Adrenal gland (tissue), 12 donors: ENCODE data around the gene KCNB1. TPM values are rescaled to one million over a fixed set of nuclear protein-coding genes. Genes with fewer than 3 reads are reported as not detected.

Experiments used
- DNase-seq, 7 donors: peaks; one replicate each; pipeline ENCODE4 v3.0.0-alpha.2; 2019 to 2020
- H3K27ac ChIP-seq, 5 donors: fragments of 200-600 bp; sonication (generic) in 4 of 5; 1 replicate in 3 of 5; 2 replicates in 2 of 5; pipeline versions ENCODE4 v1.5.1 to v1.8.0; 2016 to 2020; ENCODE audit warnings: mild to moderate bottlenecking in 1 of 5
- H3K27me3 ChIP-seq: fragments of 200-600 bp; 2 replicates; pipeline ENCODE4 v1.8.0; 2021
- H3K36me3 ChIP-seq, 2 donors: fragments of 200-600 bp; replicated peaks in 1 of 2; 1 replicate in 1 of 2; 2 replicates in 1 of 2; pipeline versions ENCODE4 v1.5.1 to v1.8.0; 2018 to 2022
- H3K4me1 ChIP-seq, 2 donors: fragments of 200-600 bp; replicated peaks in 1 of 2; 1 replicate in 1 of 2; 2 replicates in 1 of 2; pipeline versions ENCODE4 v1.5.1 to v1.8.0; 2018 to 2021
- H3K4me3 ChIP-seq, 4 donors: fragments of 200-600 bp; sonication (generic) in 3 of 4; one replicate each; pipeline ENCODE4 v1.5.1; 2016 to 2018
- H3K9me3 ChIP-seq, 3 donors: fragments of 200-600 bp; sonication (generic) in 1 of 3; replicated peaks in 1 of 3; 1 replicate in 2 of 3; 2 replicates in 1 of 3; pipeline versions ENCODE4 v1.5.1 to v1.8.0; 2016 to 2021
- POLR2A ChIP-seq, 2 donors: fragments of 450-650 bp; IDR thresholded peaks; one replicate each; pipeline ENCODE4 v1.6.1; 2017; ENCODE audit warnings: antibody characterized with exemption in 2 of 2, mild to moderate bottlenecking in 2 of 2, moderate library complexity in 1 of 2
- WGBS, 4 donors: extraction: QIAGEN DNeasy Blood & Tissue Kit in 2 of 4; methylation state at CpG; one replicate each; pipeline versions ENCODE4 v1.1.5 to v1.1.7; 2013 to 2017; 5-methylcytosine and 5-hydroxymethylcytosine counted together
- intact Hi-C, 2 donors: fragments of 100-400 bp; cut with DNase I; formaldehyde crosslinking; loops; one replicate each; pipeline versions ENCODE4 v1.14.1 to v1.15.0; 2022 to 2023
- polyA plus RNA-seq, 3 donors: library from polyadenylated mRNA; stranded (reverse); fragments of 200-250 nt in 2 of 3; fragments of 350-450 nt in 1 of 3; fragmentation: Illumina TruSeq in 1 of 3; extraction: RNeasy Lipid Tissue Mini Kit (QIAGEN cat#74804) in 1 of 3; gene quantifications; one replicate each; pipeline ENCODE4 v1.2.3, GENCODE V29; 2013 to 2014
- total RNA-seq, 9 donors: library from RNA; depleted of rRNA in 4 of 9; stranded (reverse); fragments of >200 nt in 4 of 9; fragments of 120-200 nt in 1 of 9; fragmentation: NEBNext Ultra II Directional in 1 of 9; extraction: Animal tissue kit (Norgen Biotek cat#: 25700) in 1 of 9; gene quantifications; one replicate each; pipeline versions ENCODE4 v1.1.0 to v1.2.4, GENCODE V29; 2013 to 2023
- TF ChIP-seq, protein P1 (sequence below), 6 experiments: fragments of 450-650 bp in 4 of 6; fragments of 200-600 bp in 2 of 6; sonication (generic) in 1 of 6; IDR thresholded peaks; 1 replicate in 5 of 6; 2 replicates in 1 of 6; pipeline versions ENCODE4 v1.5.1 to v1.8.0; 2016 to 2021; ENCODE audit warnings: antibody characterized with exemption in 6 of 6, mild to moderate bottlenecking in 2 of 6, moderate library complexity in 1 of 6
- donor health status: healthy with polysubstance abuse.
- donor health status: Bipolar disorder and iron deficiency.
- donor health status: DM: yes; HTN: yes; CAD: no.
- donor health status: DM: no; HTN: no; CAD: no.
- donor health status: DM: no; HTN: no; CAD: no.
- donor health status: DM: yes; HTN: yes; CAD: no.

The KCNB1 gene
- total and polyA plus RNA-seq, 12 donors = 0.11 to 8.2 (median 1.3) TPM

DNA sequence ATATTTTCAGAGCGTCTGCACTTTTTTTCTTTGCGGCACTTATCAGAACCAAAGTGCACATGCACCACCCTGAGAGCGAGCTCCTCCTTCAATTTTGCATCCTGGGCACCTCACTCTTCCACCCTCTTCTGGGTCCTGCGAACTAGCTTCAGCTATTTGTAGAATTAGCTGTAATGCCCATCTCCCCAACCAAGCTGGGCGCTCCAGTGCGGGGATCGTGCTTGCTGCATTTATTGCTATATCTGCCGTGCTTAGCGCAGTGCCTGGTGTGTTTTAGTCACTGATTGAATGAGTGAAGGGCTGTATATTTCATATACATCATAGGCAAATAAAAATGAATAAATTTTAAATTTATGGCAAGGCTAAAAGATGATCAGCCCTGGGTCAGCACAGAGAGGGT is 75.8 kb downstream of the KCNB1 start:
- 76 to 89% (median 84%) methylated on average over 9 of the region's 9 CpGs for WGBS, 4 donors
- Histone ChIP-seq H3K4me3 (no peak overlapping the region), H3K9me3 (no peaks in the 10 kb centered on the region), H3K36me3 (no peaks in the 10 kb centered on the region), H3K27ac (no peak overlapping the region), H3K27me3 (no peaks in the 10 kb centered on the region), H3K4me1 (peaks cover 0 to 8% of the 10 kb centered on the region in 2 donors)
- intact Hi-C loops = no loop called here
- TF ChIP-seq POLR2A (IDR thresholded peaks at IDR 0.05) = no peak
- DNase-seq = no peak

DNA sequence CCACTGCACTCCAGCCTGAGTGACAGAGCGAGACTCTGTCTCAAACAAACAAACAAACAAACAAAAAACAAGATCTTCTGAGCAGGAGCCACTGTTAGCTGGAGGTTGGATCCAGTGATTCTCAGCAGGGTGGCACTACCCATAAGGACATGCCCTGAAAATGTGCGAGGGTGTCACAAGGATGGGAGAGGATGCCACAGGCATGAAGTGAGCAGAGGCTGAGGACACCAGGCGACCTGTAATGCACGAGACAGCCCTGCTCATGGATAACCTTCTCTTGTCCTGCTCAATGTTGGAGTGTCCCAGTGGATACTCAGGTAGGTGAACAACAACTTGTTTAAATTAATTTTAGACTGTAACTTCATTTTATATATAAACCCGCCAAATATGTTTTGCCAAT is 76.8 kb downstream of the KCNB1 start:
- Histone ChIP-seq H3K27ac (no peak overlapping the region), H3K27me3 (no peaks in the 10 kb centered on the region), H3K4me1 (peaks cover 0 to 1% of the 10 kb centered on the region in 2 donors), H3K36me3 (no peaks in the 10 kb centered on the region), H3K4me3 (no peak overlapping the region), H3K9me3 (no peaks in the 10 kb centered on the region)
- TF ChIP-seq, protein P1, sequence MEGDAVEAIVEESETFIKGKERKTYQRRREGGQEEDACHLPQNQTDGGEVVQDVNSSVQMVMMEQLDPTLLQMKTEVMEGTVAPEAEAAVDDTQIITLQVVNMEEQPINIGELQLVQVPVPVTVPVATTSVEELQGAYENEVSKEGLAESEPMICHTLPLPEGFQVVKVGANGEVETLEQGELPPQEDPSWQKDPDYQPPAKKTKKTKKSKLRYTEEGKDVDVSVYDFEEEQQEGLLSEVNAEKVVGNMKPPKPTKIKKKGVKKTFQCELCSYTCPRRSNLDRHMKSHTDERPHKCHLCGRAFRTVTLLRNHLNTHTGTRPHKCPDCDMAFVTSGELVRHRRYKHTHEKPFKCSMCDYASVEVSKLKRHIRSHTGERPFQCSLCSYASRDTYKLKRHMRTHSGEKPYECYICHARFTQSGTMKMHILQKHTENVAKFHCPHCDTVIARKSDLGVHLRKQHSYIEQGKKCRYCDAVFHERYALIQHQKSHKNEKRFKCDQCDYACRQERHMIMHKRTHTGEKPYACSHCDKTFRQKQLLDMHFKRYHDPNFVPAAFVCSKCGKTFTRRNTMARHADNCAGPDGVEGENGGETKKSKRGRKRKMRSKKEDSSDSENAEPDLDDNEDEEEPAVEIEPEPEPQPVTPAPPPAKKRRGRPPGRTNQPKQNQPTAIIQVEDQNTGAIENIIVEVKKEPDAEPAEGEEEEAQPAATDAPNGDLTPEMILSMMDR (IDR thresholded peaks at IDR 0.05) = no peak
- TF ChIP-seq POLR2A (IDR thresholded peaks at IDR 0.05) = no peak
- intact Hi-C loops = no loop called here
- DNase-seq = no peak
- 71 to 84% (median 80%) methylated on average over 5 of the region's 5 CpGs for WGBS, 4 donors

DNA sequence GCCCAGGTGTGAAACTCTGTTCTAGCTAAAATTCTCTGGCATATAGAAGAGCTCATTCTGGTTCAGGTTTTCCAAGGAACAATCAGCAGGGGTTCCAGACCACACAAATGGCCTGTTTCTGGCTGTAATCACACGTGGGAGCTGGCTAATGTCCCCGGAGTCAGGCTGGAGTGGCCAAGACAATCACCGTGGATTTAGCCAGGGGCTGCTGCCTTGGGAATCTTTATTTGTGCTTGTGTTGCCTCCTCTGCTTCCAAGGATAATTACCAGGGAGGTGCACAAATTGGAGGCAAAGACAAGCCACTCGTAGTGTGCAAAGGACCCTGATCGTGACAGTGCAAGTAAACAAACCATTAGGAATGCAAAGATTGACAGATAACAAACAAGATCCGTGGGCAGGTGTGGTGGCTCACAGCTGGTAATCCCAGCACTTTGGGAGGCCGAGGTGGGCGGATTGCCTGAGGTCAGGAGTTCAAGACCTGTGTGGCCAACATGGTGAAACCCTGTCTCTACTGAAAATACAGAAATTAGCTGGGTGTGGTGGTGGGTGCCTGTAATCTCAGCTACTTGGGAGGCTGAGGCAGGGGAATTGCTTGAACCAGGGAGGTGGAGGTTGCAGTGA is 77.3 kb downstream of the KCNB1 start:
- intact Hi-C loops = no loop called here
- Histone ChIP-seq H3K4me3 (no peak overlapping the region), H3K27ac (no peak overlapping the region), H3K27me3 (no peaks in the 10 kb centered on the region), H3K4me1 (peaks cover 0 to 5% of the 10 kb centered on the region in 2 donors), H3K9me3 (no peaks in the 10 kb centered on the region), H3K36me3 (no peaks in the 10 kb centered on the region)
- WGBS, 4 donors = 45 to 60% (median 50%) methylated on average over 8 of the region's 8 CpGs
- no peak for DNase-seq
- TF ChIP-seq, protein P1 (IDR thresholded peaks at IDR 0.05) = no peak
- no peak for TF ChIP-seq POLR2A (IDR thresholded peaks at IDR 0.05)

DNA sequence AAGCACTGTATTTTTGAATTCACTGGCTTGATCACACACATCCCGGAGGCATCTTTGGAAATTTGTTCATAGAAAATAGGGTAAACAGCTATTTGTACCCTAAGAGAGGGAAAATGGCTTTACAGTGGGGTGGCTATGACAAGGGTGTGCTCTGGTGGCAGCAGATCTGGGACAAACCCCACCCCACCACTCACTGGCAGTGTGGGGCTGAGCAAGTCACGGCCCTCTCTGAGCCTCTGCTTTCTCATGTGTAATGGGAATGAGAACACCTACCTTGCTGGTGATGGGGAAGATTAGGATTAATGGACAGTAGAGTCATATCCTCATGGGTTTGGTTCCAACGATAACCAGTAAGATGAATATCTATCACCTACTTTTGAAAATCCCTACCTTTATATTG is 78.0 kb downstream of the KCNB1 start:
- WGBS, 4 donors = 87 to 95% (median 90%) methylated on average over 2 to 3 of the region's 3 CpGs
- H3K27me3 ChIP-seq = no peaks in the 10 kb centered on the region
- TF ChIP-seq POLR2A (IDR thresholded peaks at IDR 0.05) = no peak
- TF ChIP-seq, protein P1 (IDR thresholded peaks at IDR 0.05) = no peak
- DNase-seq = no peak
- no peaks in the 10 kb centered on the region for H3K36me3 ChIP-seq
- no peaks in the 10 kb centered on the region for H3K9me3 ChIP-seq
- intact Hi-C loops = no loop called here
- H3K4me3 ChIP-seq = no peak overlapping the region
- H3K27ac ChIP-seq = no peak overlapping the region
- H3K4me1 ChIP-seq = peaks cover 0 to 5% of the 10 kb centered on the region in 2 donors

DNA sequence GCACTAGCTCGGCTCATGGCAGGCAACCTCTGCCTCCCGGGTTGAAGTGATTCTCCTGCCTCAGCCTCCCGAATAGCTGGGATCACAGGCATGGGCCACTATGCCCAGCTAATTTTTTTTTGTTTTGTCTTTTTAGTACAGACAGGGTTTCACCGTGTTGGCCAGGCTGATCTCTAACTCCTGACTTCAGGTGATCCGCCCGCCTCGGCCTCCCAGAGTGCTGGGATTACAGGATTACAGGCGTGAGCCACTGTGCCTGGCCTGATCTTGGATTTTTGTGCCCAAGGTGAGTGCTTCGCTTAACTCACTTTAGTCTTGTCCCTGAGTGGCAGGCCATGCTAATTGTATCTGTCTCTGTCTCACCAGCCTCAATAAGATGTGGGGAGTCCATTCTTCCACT is 78.6 kb downstream of the KCNB1 start:
- 75 to 88% (median 85%) methylated on average over 9 of the region's 9 CpGs for WGBS, 4 donors
- Histone ChIP-seq H3K9me3 (no peaks in the 10 kb centered on the region), H3K27me3 (no peaks in the 10 kb centered on the region), H3K4me3 (no peak overlapping the region), H3K27ac (no peak overlapping the region), H3K36me3 (no peaks in the 10 kb centered on the region), H3K4me1 (peaks cover 0 to 5% of the 10 kb centered on the region in 2 donors)
- no peak for DNase-seq
- no peak for TF ChIP-seq POLR2A (IDR thresholded peaks at IDR 0.05)
- TF ChIP-seq, protein P1 (IDR thresholded peaks at IDR 0.05) = no peak
- intact Hi-C loops = no loop called here
